K562 (cell line): ENCODE measurements around the gene TRMT112. TPM values are rescaled to one million over a fixed set of nuclear protein-coding genes. Genes with fewer than 3 reads are reported as not detected.

Experiments
- FOXJ2 ChIP-seq: fragments of 200-800 bp; sonication (Bioruptor generic); IDR thresholded peaks from 2 replicates; pipeline ENCODE4 v1.6.1; 2016; ENCODE audit warnings: missing genetic modification characterization, missing compliant biosample characterization
- FOXP1 ChIP-seq: sonication (generic); formaldehyde crosslinking; IDR thresholded peaks from 2 replicates; pipeline ENCODE4 v1.8.0; 2022; ENCODE audit warnings: mild to moderate bottlenecking, missing genetic modification reagents
- KDM1A ChIP-seq, 2 experiments: fragments of 450-650 bp; IDR thresholded peaks; 2 replicates each; pipeline ENCODE4 v1.6.1; 2016; ENCODE audit warnings: mild to moderate bottlenecking in 2 of 2
- NR2C2 ChIP-seq, 2 experiments: fragments of 200-800 bp in 1 of 2; sonication (Bioruptor generic) in 1 of 2; sonication (generic) in 1 of 2; formaldehyde crosslinking in 1 of 2; IDR thresholded peaks; 2 replicates each; pipeline versions ENCODE4 v1.6.1 to v1.8.0; 2016 to 2022; ENCODE audit warnings: mild to moderate bottlenecking in 1 of 2, missing compliant biosample characterization in 1 of 2, missing genetic modification characterization in 1 of 2, missing genetic modification reagents in 1 of 2
- OTX1 ChIP-seq: fragments of 450-650 bp; formaldehyde crosslinking; IDR thresholded peaks from 2 replicates; pipeline ENCODE4 v1.4.0; 2022; ENCODE audit warnings: mild to moderate bottlenecking
- POLR2AphosphoS2 ChIP-seq: IDR thresholded peaks from 2 replicates; pipeline ENCODE4 v1.6.1; 2012; ENCODE audit warnings: low read length, improper control_type of control experiment
- RAD51 ChIP-seq: fragments of 450-650 bp; IDR thresholded peaks from 2 replicates; pipeline ENCODE4 v1.7.1; 2016; ENCODE audit warnings: low read depth, mild to moderate bottlenecking, borderline replicate concordance
- SIX5 ChIP-seq, 2 experiments: IDR thresholded peaks; 2 replicates each; pipeline ENCODE4 v1.6.1; 2011; ENCODE audit warnings: low read length in 2 of 2, borderline replicate concordance in 1 of 2, low read depth in 1 of 2, mild to moderate bottlenecking in 1 of 2, moderate library complexity in 1 of 2; ENCODE audit not compliant: insufficient read depth in 1 of 2
- SMARCA4 ChIP-seq: fragments of 450-650 bp; IDR thresholded peaks from 2 replicates; pipeline ENCODE4 v1.6.1; 2016
- TAF1 ChIP-seq: IDR thresholded peaks from 2 replicates; pipeline ENCODE4 v1.6.1; 2011; ENCODE audit warnings: mild to moderate bottlenecking, low read length, moderate library complexity; ENCODE audit not compliant: insufficient read depth, control insufficient read depth, severe bottlenecking; ENCODE audit errors: extremely low read depth
- TCF3 ChIP-seq: sonication (generic); formaldehyde crosslinking; IDR thresholded peaks from 2 replicates; pipeline ENCODE4 v1.4.0; 2020; ENCODE audit warnings: mild to moderate bottlenecking, missing genetic modification reagents
- UBTF ChIP-seq, 2 experiments: IDR thresholded peaks; 2 replicates each; pipeline ENCODE4 v1.6.1; 2012; ENCODE audit warnings: improper control_type of control experiment in 2 of 2, low read depth in 2 of 2, low read length in 2 of 2, borderline replicate concordance in 1 of 2
- ZFX ChIP-seq: sonication (generic); formaldehyde crosslinking; IDR thresholded peaks from 2 replicates; pipeline ENCODE4 v1.8.0; 2022; ENCODE audit warnings: mild to moderate bottlenecking, missing genetic modification reagents, moderate library complexity
- ZNF584 ChIP-seq: fragments of 200-800 bp; sonication (Bioruptor generic); IDR thresholded peaks from 2 replicates; pipeline ENCODE4 v1.6.1; 2016; ENCODE audit warnings: low read depth, mild to moderate bottlenecking, missing genetic modification characterization, missing compliant biosample characterization
- ZNF586 ChIP-seq: fragments of 450-650 bp; formaldehyde crosslinking; conservative IDR thresholded peaks from 2 replicates; pipeline ENCODE4 v1.4.0; 2020; ENCODE audit warnings: mild to moderate bottlenecking, moderate library complexity
- polyA plus RNA-seq, 8 experiments: library from polyadenylated mRNA; depleted of rRNA in 4 of 8; stranded (reverse) in 5 of 8; unstranded in 3 of 8; fragments of >200 nt; fragmentation: Nextera tagmentation in 2 of 8; fragmentation: Illumina TruSeq in 1 of 8; extraction: Ambion mirVana in 2 of 8; extraction: Trizol in 1 of 8; gene quantifications; 2 replicates each; pipeline versions ENCODE4 v1.2.1 to v1.2.3, GENCODE V29; 2011 to 2014; ENCODE audit warnings: inconsistent platforms in 1 of 8, missing spikeins in 1 of 8
- total RNA-seq, 7 experiments: library from RNA; depleted of rRNA in 6 of 7; stranded (reverse); fragments of >200 nt in 6 of 7; fragmentation: Illumina TruSeq in 2 of 7; extraction: Trizol in 2 of 7; gene quantifications; 2 replicates each; pipeline versions ENCODE4 v1.2.1 to v1.2.3, GENCODE V29; 2011 to 2021; ENCODE audit warnings: low replicate concordance in 1 of 7
- TF ChIP-seq, protein P1 (sequence below): fragments of 250-450 bp; sonication (Bioruptor Pico); IDR thresholded peaks from 2 replicates; pipeline ENCODE4 v1.8.0; 2021; ENCODE audit warnings: mild to moderate bottlenecking, moderate library complexity
- TF ChIP-seq, protein P2 (sequence below), 2 experiments: IDR thresholded peaks in 1 of 2; conservative IDR thresholded peaks in 1 of 2; 2 replicates each; pipeline ENCODE4 v1.6.1; 2016; ENCODE audit warnings: low read depth in 2 of 2, mild to moderate bottlenecking in 1 of 2, missing compliant biosample characterization in 1 of 2, missing genetic modification characterization in 1 of 2, moderate library complexity in 1 of 2
- TF ChIP-seq, protein P3 (sequence below): fragments of 250-450 bp; sonication (Bioruptor Pico); IDR thresholded peaks from 2 replicates; pipeline ENCODE4 v1.4.0; 2020

TRMT112 gene
- total and polyA plus RNA-seq, 9 of the 15 experiments (the other 6 are each of a cell fraction or from before 2014, with no cell fraction given) = 162 to 444 (median 300) TPM

GRCh38 chr11:64304316-64305072 is 12.9 kb downstream of the TRMT112 start (continued):
- TF ChIP-seq OTX1 (CRISPR knock-in tag) (no peak), ZNF584 (CRISPR knock-in tag) (no peak), FOXJ2 (tag) (no peak), ZFX (peak; percentile 73), NR2C2 (CRISPR knock-in tag; IDR thresholded peaks at IDR 0.05) (no peak), NR2C2 (tag; IDR thresholded peaks at IDR 0.05) (peak; percentile 75), SMARCA4 (peak; percentile 55; the same call in 1 of the 2 replicates), FOXP1 (CRISPR knock-in tag) (peak; percentile 81; the same call in 1 of the 2 replicates), TAF1 (peak; percentile 43), POLR2AphosphoS2 (peak; percentile 55; the same call in 1 of the 2 replicates), UBTF (IDR thresholded peaks at IDR 0.05; ENCODE audit: borderline replicate concordance in 1 of 2, low read depth in 2 of 2, low read length in 2 of 2) (peak in 1 of 2 experiments; percentile 69; a peak in 1 of 4 replicates), ZNF586 (CRISPR knock-in tag) (no peak), SIX5 (IDR thresholded peaks at IDR 0.05; ENCODE audit: borderline replicate concordance in 1 of 2, insufficient read depth in 1 of 2, low read depth in 1 of 2, low read length in 2 of 2) (no peak), RAD51 (peak; percentile 54; the same call in 1 of the 2 replicates), KDM1A (IDR thresholded peaks at IDR 0.05) (no peak), TCF3 (no peak)
- TF ChIP-seq, protein P1, sequence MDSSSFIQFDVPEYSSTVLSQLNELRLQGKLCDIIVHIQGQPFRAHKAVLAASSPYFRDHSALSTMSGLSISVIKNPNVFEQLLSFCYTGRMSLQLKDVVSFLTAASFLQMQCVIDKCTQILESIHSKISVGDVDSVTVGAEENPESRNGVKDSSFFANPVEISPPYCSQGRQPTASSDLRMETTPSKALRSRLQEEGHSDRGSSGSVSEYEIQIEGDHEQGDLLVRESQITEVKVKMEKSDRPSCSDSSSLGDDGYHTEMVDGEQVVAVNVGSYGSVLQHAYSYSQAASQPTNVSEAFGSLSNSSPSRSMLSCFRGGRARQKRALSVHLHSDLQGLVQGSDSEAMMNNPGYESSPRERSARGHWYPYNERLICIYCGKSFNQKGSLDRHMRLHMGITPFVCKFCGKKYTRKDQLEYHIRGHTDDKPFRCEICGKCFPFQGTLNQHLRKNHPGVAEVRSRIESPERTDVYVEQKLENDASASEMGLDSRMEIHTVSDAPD (CRISPR knock-in tag) = no peak
- TF ChIP-seq, protein P2, sequence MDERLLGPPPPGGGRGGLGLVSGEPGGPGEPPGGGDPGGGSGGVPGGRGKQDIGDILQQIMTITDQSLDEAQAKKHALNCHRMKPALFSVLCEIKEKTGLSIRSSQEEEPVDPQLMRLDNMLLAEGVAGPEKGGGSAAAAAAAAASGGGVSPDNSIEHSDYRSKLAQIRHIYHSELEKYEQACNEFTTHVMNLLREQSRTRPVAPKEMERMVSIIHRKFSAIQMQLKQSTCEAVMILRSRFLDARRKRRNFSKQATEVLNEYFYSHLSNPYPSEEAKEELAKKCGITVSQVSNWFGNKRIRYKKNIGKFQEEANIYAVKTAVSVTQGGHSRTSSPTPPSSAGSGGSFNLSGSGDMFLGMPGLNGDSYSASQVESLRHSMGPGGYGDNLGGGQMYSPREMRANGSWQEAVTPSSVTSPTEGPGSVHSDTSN (CRISPR knock-in tag; IDR thresholded peaks at IDR 0.05; ENCODE audit: low read depth) = no peak
- TF ChIP-seq, protein P2 (tag; conservative IDR thresholded peaks at IDR 0.05; ENCODE audit: low read depth) = no peak
- TF ChIP-seq, protein P3, sequence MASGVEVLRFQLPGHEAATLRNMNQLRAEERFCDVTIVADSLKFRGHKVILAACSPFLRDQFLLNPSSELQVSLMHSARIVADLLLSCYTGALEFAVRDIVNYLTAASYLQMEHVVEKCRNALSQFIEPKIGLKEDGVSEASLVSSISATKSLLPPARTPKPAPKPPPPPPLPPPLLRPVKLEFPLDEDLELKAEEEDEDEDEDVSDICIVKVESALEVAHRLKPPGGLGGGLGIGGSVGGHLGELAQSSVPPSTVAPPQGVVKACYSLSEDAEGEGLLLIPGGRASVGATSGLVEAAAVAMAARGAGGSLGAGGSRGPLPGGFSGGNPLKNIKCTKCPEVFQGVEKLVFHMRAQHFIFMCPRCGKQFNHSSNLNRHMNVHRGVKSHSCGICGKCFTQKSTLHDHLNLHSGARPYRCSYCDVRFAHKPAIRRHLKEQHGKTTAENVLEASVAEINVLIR = no peak
